GM19193 (cell line): ENCODE results near the gene ZNF324.

Experiments
- POLR2A ChIP-seq: IDR thresholded peaks from 4 replicates; pipeline ENCODE4 v1.6.1; 2011; ENCODE audit not compliant: insufficient read depth, insufficient read length; ENCODE audit errors: extremely low read depth

ZNF324 gene

DNA sequence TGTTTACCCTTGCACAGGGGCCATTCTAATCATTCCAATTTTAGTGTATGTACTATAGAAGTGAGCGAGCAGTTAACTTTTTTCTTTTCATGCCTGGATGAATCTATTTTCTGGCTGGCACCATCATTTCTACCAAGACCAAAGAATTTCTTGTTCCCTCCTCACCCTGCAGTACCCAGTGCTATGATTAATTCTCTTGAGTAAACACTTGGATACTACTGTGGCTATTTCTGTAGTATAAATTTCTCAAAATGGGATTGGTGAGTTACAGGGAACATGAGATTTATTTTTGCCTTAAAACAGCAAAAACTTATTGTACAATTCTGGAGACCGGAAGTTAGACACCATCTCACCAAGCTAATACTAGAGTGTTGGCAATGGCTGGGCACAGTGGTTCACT, 16.9 kb downstream of the ZNF324 start:
- no peak for TF ChIP-seq POLR2A

DNA sequence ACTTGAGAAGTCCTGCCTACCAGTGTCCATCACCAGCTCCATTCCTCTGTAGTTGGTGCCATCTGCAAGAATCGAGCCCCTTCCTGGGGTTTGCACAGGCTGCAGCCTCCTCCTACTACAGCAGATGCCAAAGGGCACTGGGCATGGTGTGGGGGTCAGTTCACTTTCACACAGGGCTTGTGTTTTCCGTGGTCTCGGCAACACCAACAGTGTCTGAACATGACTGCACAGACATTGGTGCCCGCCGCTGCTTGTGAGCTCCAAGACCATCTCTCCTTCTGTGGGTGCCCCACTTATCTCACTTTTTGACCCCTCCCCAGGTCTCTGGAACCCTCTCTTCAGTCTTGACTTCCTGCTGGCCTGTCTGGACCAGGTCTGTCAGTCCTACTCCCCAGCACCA, 24.5 kb downstream of the ZNF324 start:
- TF ChIP-seq POLR2A, result no peak

DNA sequence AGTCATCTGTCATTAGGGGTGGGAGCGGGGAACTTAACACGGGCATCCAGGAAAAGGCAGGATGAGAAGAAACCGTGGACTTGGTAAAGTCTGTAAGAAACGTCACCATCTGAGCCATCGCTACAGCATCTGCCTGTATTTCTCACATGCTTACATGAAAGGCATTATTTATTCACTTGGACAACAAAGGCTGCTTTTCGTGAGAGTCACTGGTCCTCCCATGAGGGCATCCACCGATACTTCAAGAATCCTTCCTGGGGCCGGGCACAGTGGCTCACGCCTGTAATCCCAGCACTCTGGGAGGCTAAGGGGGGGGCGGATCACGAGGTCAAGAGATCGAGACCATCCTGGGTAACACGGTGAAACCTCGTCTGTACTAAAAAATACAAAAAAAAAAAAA, 25.4 kb downstream of the ZNF324 start:
- no peak for TF ChIP-seq POLR2A

DNA sequence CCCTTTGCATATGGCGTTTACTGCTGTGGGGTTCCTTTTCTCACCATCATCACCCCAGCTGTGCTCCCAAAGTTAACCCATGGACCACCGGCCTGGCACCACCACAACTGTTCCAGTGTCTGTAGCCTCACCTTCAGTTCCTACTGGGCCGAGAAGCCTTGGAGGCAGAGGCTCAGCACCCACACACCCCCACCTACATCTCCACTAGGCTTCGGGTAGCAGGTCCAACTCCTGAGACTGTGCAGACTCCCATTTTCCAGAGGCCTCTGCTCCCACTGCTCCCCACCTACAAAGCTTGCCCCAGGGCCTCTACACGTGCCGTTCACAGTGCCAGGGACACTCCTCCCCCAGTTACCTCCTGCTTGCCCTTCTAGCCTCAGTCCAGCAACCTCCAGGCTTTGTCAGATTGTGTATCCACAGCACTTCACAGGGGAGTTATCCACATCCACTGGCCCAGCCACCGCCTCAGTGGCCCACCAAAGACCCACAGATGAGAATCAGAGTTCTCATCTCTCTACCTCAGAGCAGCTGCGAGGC, 30.8 kb downstream of the ZNF324 start:
- TF ChIP-seq POLR2A, result no peak

DNA sequence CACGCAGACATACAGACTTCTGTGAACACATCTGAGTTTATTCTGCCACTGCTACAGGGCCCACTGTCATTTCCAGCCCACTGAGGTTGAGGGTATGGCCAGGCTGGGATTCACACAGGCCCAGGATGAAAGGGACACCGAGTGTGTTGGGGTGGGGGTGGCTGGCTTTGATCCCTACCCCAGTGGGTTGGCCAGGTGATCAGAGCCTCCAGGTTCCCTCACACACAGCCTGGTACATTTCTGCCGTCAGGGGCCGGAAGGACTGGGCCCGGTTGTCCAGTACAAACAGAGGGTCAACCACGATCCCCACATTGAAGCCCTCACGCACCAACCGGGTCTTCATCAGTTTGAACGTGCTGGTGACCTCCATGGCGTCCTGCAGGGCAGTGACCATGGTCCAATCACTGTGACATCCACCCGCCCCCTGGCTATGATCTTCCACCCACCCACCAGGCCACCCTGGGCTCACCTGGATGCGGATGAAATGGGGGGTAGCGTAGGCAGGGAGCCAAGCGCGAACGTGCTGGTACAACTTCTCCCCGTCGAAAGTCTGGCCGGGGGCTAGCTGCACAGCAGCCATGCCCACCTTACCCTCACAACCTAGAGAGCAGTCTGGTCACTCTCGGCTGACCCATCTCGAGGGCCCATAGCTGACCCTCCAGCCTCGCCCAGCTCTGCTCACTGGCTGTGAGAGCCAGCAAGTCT, 31.6 kb downstream of the ZNF324 start:
- TF ChIP-seq POLR2A, result no peak

DNA sequence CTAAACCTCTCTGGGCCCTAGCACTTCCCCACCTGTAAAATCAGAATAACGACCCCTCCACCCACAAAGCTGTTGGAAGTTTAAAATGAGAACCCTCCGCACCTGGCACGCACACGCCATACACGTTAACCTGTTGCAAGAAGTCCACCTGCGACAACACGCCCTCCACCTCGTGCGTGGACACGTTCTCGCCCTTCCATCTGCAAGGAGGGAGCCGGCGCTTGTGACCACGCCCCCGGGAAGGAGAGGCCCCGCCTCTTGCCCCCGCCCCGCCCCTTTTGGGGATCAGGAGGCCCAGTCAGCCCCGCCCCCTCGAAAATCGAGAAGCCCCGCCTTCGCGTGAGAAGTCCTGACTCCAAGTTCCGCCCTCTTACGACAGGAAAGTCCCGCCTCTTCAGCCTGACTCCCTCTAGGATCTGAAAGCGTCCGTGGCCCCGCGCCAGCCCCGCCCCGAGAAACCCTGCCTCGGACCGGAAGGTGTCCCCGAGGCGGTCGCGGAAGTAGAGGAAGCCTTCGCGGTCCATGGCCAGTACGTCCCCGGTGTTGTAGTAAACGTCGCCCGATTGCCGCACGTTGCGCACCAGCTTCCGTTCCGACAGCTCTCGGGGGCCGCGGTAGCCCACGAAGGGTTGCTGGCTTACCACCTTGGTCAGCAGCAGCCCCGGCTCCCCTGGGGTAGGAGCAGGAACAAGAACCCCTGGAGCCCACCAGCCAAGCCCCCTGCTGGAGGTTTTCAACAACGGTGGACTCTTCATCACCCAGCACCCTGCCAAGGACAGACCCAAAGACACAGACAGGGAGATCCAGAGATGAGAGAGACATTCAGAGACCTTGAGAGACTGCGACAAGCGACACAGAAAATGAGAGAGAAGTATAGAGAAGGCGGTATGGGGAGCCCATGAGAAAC, 32.4 kb downstream of the ZNF324 start:
- TF ChIP-seq POLR2A, result peak; percentile 69

DNA sequence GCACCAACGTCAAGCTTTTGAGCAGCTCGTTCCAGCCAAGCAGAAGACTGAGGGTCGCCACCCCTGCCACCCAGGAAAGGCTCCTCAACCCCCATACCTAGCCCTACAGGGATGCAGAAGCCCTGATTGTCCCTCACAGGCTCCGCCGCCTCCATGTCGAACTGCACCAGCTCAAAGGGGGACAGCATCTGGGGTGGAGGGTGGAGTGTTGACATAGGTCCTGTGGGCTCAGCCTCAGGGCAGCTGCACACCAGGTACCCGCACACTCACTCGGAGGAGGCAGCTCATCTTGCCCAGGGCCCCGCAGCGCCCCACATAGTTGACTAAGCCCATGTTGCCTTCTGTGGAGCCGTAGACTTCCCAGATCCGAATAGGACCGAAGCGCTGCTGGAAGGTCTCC, 33.4 kb downstream of the ZNF324 start:
- TF ChIP-seq POLR2A, result no peak

DNA sequence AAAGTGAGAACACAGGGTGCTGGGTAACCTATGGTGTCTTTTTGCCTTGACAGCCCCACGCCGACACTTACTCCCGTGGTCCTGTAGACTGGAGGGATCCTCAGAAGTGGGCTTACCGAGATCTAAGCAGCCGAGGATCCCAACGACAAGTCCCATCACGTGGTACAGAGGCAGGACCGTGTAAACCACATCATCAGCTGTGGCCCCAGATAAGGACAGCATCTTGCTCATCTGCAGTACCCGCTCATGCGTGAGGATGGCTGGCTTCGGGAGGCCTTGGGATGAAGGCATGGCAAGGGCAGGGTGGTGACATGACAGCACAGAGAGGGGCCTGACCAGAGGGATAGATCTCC, 42.8 kb downstream of the ZNF324 start:
- no peak for TF ChIP-seq POLR2A

DNA sequence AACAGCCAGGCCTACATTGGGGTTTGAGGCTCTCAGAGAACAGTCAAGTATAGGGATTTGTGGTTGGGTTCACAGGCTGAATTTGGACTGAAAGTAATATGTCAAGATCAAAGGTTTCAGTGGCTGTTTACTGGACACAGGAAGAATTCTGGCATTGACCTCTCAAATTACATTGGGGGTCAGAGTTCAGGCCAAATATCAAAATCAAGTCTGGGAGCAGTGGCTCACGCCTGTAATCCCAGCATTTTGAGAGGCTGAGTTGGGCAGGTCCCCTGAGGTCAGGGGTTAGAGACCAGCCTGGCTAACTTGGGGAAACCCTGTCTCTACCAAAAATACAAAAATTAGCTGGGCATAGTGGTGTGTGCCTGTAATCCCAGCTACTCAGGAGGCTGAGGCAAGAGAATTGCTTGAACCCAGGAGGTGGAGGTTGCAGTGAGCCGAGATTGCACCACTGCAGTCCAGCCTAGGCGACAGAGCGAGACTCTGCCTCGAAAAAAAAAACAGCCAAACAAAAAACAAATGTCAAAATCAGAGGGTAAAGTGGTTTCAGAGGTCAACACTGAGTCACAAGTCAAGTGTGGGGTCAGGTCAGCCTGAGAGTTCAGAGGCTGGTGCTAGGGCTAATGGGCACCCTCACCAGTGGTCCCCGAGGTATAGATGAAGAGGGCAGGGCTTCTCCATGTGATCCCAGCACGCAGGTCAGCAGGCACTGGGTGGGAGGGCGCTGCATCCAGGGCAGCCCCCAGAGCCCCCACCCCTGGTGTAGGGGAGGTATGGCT, 43.4 kb downstream of the ZNF324 start:
- TF ChIP-seq POLR2A, result no peak

DNA sequence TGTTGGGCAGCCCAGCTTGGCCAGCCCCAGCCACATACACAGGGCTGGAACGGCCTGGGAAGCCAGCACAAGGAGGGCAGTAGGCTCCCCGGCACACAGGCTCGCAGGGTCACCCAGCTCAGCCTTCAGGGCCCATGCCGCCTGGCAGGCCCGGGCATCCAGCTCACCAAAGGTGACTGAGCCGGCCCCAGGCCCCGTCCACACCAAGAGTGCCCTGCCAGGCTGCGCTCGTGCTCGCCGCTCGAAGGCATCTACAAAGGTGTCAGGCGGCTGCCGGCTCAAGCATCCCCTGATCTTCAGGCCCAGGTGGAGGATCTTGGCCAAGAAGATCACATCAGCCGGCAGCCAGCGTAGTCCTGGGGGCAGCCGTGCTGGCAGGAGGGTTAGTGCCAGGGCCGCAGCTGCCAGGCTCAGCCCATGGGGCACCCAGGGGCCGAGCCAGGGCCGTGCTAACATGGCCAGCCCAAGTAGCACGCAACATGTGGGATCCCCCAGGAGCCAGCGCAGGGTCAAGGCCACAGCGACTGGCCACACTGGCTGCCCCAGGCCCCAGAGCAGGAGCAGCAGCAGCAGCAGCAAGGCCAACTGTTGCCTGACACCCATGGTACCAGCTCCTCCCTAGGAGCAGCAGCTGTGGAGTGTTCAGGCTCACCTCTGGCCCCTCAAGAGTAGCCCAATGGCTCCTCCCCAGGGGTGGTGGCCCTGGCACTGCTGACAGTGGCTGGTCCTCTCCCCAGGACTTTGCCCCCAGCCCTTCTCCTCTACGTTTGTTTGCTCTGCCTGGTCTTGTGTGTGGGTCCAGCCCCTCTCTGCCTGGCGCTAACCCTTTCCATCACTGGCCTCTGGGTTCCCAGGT, 44.7 kb downstream of the ZNF324 start, which contains the start of gene SLC27A5:
Gene SLC27A5, minus strand, starts transcription at position 640 of the 856 bp plus-strand sequence. Its CDS starts 37 bp downstream, at position 603.
- TF ChIP-seq POLR2A, result no peak

DNA sequence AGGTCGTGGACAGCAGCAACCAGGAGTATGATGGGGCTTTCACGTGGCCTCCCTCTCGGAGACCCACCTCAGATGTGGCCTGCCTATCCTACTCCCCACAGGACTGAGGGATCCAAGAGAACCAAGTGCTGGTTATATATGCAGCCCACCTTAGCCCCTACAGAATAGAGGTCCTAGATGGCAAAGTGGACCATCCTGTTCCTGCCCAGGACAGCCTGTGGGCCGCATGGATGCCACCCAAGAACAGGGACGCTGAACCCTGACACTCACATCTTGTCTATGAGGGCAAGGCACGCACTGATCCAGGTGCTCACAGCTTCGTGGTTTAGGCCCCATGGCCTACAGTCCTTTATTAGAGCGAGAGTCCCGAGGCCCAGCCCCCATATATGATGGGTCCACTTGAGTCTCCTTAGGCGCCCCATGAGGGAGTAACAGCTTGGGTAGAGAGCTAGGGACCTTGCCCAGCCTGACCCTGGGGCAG, 46.4 kb downstream of the ZNF324 start:
- no peak for TF ChIP-seq POLR2A

DNA sequence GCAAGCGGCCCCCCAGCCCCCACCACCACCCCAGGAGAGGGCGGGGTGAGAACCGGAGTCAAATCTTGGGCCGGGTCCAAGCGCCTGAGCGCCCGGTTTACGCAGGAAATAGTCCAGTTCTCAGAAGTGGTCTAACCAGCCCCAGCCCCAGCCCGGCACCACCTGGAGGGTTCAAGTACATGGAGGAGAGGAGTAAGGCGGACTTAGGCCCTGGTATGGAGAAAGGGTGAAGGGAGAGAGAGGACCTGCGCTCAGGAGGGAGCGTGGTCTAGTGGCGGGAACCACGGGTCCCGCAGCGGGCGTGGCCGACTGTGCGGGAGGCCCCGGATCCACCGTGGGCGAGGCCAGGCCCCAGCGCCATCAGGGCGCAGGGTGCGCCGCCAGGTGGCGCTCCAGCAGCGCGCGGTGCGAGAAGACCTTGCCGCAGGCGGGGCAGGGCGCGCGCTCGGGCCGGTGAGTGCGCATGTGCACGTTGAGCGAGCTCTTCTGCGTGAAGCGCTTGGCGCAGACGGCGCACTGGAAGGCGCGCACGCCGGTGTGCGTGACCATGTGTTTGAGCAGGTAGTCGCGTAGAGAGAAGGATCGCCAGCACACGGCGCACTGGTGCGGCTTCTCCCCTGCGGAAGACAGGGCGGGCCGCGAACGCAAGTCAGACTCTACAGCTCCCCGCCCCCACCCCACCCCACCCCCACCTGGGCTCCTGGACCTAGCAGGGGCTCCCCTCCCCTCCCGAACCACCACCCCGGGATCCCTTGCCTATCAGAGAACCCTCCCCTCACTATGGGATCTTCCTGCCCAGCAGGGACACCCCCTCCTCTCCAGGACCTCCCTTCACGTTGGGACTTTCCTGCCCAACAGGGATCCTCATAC, 47.0 kb downstream of the ZNF324 start:
- TF ChIP-seq POLR2A, result peak; percentile 80

DNA sequence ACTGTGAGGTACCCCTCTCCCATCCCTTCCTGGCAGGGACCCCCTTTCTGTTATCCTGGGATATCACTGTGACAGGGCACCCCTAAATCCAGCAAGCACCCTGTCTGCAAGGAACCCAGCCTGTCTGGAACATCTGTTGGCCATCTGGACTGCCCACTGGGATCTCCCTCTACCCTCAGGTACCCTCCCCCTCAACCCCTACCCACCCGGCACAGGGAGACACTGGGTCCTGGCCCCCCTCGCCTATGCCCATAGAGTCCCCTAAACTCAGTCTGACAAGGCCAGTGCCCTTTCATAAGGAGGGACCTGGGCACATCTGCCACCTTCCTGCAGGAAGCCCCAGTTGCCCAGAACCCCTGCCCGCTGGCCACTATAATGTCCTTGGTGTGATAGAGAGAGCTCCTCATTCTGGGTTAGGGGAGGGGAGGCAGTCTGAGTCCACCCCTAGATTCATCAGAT, 47.7 kb downstream of the ZNF324 start:
- no peak for TF ChIP-seq POLR2A
